Measurements from ENCODE around the gene SCUBE1.

- TF ChIP-seq, protein P1, sequence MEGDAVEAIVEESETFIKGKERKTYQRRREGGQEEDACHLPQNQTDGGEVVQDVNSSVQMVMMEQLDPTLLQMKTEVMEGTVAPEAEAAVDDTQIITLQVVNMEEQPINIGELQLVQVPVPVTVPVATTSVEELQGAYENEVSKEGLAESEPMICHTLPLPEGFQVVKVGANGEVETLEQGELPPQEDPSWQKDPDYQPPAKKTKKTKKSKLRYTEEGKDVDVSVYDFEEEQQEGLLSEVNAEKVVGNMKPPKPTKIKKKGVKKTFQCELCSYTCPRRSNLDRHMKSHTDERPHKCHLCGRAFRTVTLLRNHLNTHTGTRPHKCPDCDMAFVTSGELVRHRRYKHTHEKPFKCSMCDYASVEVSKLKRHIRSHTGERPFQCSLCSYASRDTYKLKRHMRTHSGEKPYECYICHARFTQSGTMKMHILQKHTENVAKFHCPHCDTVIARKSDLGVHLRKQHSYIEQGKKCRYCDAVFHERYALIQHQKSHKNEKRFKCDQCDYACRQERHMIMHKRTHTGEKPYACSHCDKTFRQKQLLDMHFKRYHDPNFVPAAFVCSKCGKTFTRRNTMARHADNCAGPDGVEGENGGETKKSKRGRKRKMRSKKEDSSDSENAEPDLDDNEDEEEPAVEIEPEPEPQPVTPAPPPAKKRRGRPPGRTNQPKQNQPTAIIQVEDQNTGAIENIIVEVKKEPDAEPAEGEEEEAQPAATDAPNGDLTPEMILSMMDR (conservative IDR thresholded peaks at IDR 0.05; ENCODE audit: low read depth in 2 of 2): no peak
- TF ChIP-seq JUNB (IDR thresholded peaks at IDR 0.05; ENCODE audit: unreplicated experiment): no peak
- TF ChIP-seq EZH2phosphoT487 (IDR thresholded peaks at IDR 0.05; ENCODE audit: unreplicated experiment): no peak
- TF ChIP-seq ZNF114 (CRISPR knock-in tag; IDR thresholded peaks at IDR 0.05): no peak
- TF ChIP-seq POLR2AphosphoS5 (IDR thresholded peaks at IDR 0.05; ENCODE audit: low read depth): no peak
- no peak for TF ChIP-seq EZH2 (IDR thresholded peaks at IDR 0.05; ENCODE audit: low read depth, unreplicated experiment)
- no peak for TF ChIP-seq REST (IDR thresholded peaks at IDR 0.05; ENCODE audit: unreplicated experiment)
These were observed 144.2 kb downstream of the SCUBE1 start for GRCh38 chr22:43198936-43199335.
